Ascending aorta (tissue), 2 donors: ENCODE data around the gene DPH5. TPM values are rescaled to one million over a fixed set of nuclear protein-coding genes. Genes with fewer than 3 reads are reported as not detected.

ENCODE experiments used
- DNase-seq, 2 donors: peaks; one replicate each; pipeline ENCODE4 v3.0.0-alpha.2; 2019; ENCODE audit warnings: low spot score in 2 of 2
- H3K27ac ChIP-seq, 2 donors: fragments of 200-600 bp; sonication (generic); one replicate each; pipeline ENCODE4 v1.5.1; 2016 to 2017; ENCODE audit warnings: mild to moderate bottlenecking in 1 of 2
- H3K27me3 ChIP-seq: fragments of 200-600 bp; sonication (generic); one replicate; pipeline ENCODE4 v1.5.1; 2017
- H3K36me3 ChIP-seq, 2 donors: fragments of 200-600 bp; sonication (generic); one replicate each; pipeline ENCODE4 v1.5.1; 2016
- H3K4me1 ChIP-seq, 2 donors: fragments of 200-600 bp; sonication (generic); one replicate each; pipeline ENCODE4 v1.5.1; 2016 to 2017; ENCODE audit warnings: mild to moderate bottlenecking in 1 of 2
- H3K4me3 ChIP-seq, 2 donors: fragments of 200-600 bp; sonication (generic); one replicate each; pipeline ENCODE4 v1.5.1; 2016 to 2017; ENCODE audit warnings: mild to moderate bottlenecking in 1 of 2
- H3K9me3 ChIP-seq, 2 donors: fragments of 200-600 bp; sonication (generic); one replicate each; pipeline ENCODE4 v1.5.1; 2016
- intact Hi-C: fragments of 100-400 bp; cut with DNase I; formaldehyde crosslinking; loops from one replicate; pipeline ENCODE4 v1.15.1; 2023
- total RNA-seq: library from RNA; depleted of rRNA; stranded (reverse); fragments of >200 nt; gene quantifications from one replicate; pipeline ENCODE4 v1.1.0, GENCODE V29; 2016
- TF ChIP-seq, protein P1 (sequence below), 3 experiments: fragments of 200-600 bp in 2 of 3; fragments of 450-650 bp in 1 of 3; sonication (generic) in 2 of 3; IDR thresholded peaks; one replicate each; pipeline ENCODE4 v1.5.1; 2016 to 2019; ENCODE audit warnings: antibody characterized with exemption in 3 of 3, mild to moderate bottlenecking in 1 of 3, moderate library complexity in 1 of 3

Gene DPH5
- total RNA-seq, 1 donor from 2014 or later: 1.1 TPM

DNA sequence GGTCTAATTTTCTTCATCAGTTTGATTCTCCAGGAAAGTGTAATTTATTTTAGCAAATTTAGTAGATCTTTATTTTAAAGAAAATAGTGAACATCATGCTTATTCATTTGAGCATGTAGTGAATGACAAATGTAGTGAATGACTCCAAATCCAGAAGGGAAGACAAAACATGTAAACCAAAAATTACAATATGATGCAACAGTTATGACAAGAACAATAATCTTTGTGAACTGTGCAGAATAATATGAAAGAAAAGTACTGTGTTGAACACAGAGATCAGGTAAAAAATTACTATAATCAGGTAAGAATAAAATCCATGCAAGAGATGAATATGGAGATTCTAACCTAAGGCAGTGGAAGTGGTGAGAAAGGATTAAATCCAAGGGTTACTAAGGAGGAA lies 30.0 kb upstream of the DPH5 start:
- intact Hi-C loops: no loop called here
- Histone ChIP-seq H3K36me3 (no peaks in the 10 kb centered on the region), H3K4me3 (no peak overlapping the region), H3K27ac (no peak overlapping the region), H3K4me1 (no peaks in the 10 kb centered on the region), H3K9me3 (no peaks in the 10 kb centered on the region), H3K27me3 (no peaks in the 10 kb centered on the region)
- TF ChIP-seq, protein P1, sequence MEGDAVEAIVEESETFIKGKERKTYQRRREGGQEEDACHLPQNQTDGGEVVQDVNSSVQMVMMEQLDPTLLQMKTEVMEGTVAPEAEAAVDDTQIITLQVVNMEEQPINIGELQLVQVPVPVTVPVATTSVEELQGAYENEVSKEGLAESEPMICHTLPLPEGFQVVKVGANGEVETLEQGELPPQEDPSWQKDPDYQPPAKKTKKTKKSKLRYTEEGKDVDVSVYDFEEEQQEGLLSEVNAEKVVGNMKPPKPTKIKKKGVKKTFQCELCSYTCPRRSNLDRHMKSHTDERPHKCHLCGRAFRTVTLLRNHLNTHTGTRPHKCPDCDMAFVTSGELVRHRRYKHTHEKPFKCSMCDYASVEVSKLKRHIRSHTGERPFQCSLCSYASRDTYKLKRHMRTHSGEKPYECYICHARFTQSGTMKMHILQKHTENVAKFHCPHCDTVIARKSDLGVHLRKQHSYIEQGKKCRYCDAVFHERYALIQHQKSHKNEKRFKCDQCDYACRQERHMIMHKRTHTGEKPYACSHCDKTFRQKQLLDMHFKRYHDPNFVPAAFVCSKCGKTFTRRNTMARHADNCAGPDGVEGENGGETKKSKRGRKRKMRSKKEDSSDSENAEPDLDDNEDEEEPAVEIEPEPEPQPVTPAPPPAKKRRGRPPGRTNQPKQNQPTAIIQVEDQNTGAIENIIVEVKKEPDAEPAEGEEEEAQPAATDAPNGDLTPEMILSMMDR (IDR thresholded peaks at IDR 0.05): no peak
- DNase-seq: no peak

DNA sequence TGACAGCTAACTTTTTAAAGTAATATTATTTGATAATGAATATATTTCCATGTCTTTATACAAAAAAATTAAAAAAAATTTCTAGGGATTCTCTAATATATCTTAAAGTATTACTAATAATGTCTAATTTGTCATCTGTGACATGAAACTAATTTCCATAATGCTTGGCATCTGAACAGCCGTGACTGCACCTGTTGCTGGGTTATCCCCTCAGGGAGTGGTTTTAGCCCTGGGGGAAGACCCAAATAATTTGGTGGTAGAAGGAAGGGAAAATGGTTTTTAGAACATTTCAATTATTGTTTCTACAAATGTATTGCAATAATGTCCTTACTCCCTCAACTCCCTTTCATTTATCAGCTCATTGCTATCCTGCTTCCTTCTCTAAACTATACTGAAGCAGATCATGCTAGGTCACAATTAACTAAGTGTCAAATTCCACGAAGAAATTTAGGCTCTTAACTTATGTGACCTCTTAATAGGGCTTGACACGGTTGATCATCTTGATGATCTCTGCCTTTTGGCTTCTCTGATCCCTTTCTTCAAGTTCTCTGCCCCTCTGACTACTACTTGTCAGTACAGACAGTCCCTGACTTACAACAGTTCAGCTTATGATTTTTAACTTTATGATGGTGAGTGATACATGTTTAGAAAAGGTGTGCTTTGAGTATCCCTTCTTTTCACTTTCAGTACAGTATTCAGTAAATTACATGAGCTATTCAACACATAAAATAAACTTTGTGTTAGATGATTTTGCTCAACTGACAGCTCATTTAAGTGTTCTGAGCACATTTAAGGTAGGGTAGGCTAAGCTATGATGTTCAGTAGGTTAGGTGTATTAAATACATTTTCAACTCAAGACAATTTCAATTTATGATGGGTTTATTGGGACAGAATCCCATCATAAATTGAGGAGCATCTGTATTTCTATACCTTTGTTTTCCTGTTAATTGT lies 26.4 kb upstream of the DPH5 start:
- no peaks in the 10 kb centered on the region for H3K27me3 ChIP-seq
- intact Hi-C loops: no loop called here
- H3K27ac ChIP-seq: no peak overlapping the region
- TF ChIP-seq, protein P1 (IDR thresholded peaks at IDR 0.05): no peak
- no peaks in the 10 kb centered on the region for H3K9me3 ChIP-seq
- H3K36me3 ChIP-seq: no peaks in the 10 kb centered on the region
- DNase-seq: no peak
- no peak overlapping the region for H3K4me3 ChIP-seq
- H3K4me1 ChIP-seq: no peaks in the 10 kb centered on the region

DNA sequence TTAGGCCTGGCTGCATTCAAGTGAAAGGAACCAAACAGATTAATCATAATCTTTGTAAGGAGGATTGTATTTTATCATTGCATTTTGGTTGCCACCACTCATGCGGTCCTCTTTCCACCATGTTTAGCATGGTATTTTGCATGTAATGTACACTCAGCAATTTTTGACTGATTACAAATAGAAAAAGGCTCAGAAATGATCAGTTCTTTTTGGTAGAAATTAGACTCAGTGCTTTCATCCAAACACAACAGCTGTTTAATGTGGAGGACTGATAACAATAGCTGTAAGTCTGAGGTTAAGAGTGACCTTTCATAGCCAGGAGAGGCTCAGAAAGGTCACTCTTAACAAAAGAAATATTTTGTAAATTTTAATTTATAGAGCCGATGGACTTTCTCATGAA lies 25.3 kb upstream of the DPH5 start:
- H3K36me3 ChIP-seq: no peaks in the 10 kb centered on the region
- no peak overlapping the region for H3K4me3 ChIP-seq
- H3K9me3 ChIP-seq: no peaks in the 10 kb centered on the region
- TF ChIP-seq, protein P1 (IDR thresholded peaks at IDR 0.05): no peak
- no peak for DNase-seq
- no peaks in the 10 kb centered on the region for H3K4me1 ChIP-seq
- intact Hi-C loops: no loop called here
- H3K27me3 ChIP-seq: no peaks in the 10 kb centered on the region
- no peak overlapping the region for H3K27ac ChIP-seq

DNA sequence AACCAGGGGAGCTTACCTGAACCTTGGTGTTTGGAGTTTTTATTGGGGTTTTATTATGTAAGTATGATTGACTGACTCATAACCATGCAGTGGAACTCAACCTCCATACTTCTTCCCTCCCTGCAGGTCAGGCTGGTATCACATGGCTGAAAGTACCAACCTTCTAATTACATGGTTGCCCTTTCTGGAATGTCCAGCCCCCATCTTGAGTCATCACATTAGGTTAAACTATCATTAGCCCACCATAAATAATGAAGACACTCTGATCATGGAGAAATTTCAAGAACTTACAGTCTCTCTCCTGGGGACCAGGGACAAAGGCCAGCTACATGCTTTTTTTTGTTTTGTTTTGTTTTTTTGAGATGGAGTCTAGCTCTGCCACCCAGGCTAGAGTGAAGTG lies 19.2 kb upstream of the DPH5 start:
- H3K4me3 ChIP-seq: no peak overlapping the region
- intact Hi-C loops: no loop called here
- TF ChIP-seq, protein P1 (IDR thresholded peaks at IDR 0.05): no peak
- no peaks in the 10 kb centered on the region for H3K27me3 ChIP-seq
- no peak overlapping the region for H3K27ac ChIP-seq
- no peaks in the 10 kb centered on the region for H3K36me3 ChIP-seq
- H3K4me1 ChIP-seq: no peaks in the 10 kb centered on the region
- peaks cover 0 to 11% of the 10 kb centered on the region in 2 donors for H3K9me3 ChIP-seq
- no peak for DNase-seq

DNA sequence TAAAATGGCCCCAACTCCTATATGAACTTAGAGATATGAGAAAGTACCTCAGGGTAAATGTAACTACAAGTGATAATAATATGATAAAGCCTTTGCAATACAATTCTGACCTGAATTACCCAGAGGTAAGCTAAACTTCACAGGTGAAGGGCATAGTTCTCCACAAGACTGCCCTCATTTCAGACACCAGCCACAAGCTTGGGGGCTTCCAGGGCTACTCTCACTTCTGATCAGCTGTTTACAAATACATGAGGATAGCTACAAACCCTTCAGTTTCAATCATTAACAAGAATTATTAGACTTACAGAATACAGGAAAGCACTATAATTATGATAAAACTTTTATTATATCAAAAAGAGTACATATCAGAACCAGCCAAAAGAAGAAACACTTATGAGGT lies 18.7 kb upstream of the DPH5 start:
- DNase-seq: no peak
- Histone ChIP-seq H3K27me3 (no peaks in the 10 kb centered on the region), H3K36me3 (no peaks in the 10 kb centered on the region), H3K27ac (no peak overlapping the region), H3K4me1 (no peaks in the 10 kb centered on the region), H3K4me3 (no peak overlapping the region), H3K9me3 (peaks cover 0 to 11% of the 10 kb centered on the region in 2 donors)
- intact Hi-C loops: no loop called here
- TF ChIP-seq, protein P1 (IDR thresholded peaks at IDR 0.05): no peak
